Upper lobe of left lung (tissue), 4 donors: ENCODE measurements around the gene ZNF391.

ENCODE experiments used
- POLR2A ChIP-seq, 4 donors: fragments of 450-650 bp; IDR thresholded peaks; one replicate each; pipeline ENCODE4 v1.5.1; 2016 to 2017; ENCODE audit warnings: antibody characterized with exemption in 4 of 4, mild to moderate bottlenecking in 2 of 4
- POLR2AphosphoS5 ChIP-seq, 2 donors: sonication (generic); formaldehyde crosslinking; IDR thresholded peaks; one replicate each; pipeline ENCODE4 v1.5.1; 2017; ENCODE audit warnings: antibody characterized with exemption in 2 of 2
- TF ChIP-seq, protein P1 (sequence below), 6 experiments: fragments of 450-650 bp in 4 of 6; fragments of 200-600 bp in 2 of 6; sonication (generic) in 2 of 6; IDR thresholded peaks; one replicate each; pipeline ENCODE4 v1.5.1; 2016 to 2019; ENCODE audit warnings: antibody characterized with exemption in 6 of 6

- TF ChIP-seq POLR2A (IDR thresholded peaks at IDR 0.05): no peak
- TF ChIP-seq, protein P1, sequence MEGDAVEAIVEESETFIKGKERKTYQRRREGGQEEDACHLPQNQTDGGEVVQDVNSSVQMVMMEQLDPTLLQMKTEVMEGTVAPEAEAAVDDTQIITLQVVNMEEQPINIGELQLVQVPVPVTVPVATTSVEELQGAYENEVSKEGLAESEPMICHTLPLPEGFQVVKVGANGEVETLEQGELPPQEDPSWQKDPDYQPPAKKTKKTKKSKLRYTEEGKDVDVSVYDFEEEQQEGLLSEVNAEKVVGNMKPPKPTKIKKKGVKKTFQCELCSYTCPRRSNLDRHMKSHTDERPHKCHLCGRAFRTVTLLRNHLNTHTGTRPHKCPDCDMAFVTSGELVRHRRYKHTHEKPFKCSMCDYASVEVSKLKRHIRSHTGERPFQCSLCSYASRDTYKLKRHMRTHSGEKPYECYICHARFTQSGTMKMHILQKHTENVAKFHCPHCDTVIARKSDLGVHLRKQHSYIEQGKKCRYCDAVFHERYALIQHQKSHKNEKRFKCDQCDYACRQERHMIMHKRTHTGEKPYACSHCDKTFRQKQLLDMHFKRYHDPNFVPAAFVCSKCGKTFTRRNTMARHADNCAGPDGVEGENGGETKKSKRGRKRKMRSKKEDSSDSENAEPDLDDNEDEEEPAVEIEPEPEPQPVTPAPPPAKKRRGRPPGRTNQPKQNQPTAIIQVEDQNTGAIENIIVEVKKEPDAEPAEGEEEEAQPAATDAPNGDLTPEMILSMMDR (IDR thresholded peaks at IDR 0.05): no peak
- no peak for TF ChIP-seq POLR2AphosphoS5 (IDR thresholded peaks at IDR 0.05)
Measured at GRCh38 chr6:27452496-27452897, 63.9 kb downstream of the ZNF391 start.
